ENCODE measurements around the gene FARSA.

Gene FARSA

GRCh38 chr19:12888006-12888603, 45.4 kb downstream of the FARSA start:
- no peak for DNase-seq

- DNase-seq, result no peak
Observed at GRCh38 chr19:12886969-12887747, 46.4 kb downstream of the FARSA start, which contains the start of gene KLF1. KLF1 (minus strand) TSS chr19:12887201; CDS start chr19:12887140, 61 bp downstream.

- no peak for DNase-seq
Observed at GRCh38 chr19:12886651-12886968, 46.9 kb downstream of the FARSA start.

GRCh38 chr19:12885749-12886650, 47.5 kb downstream of the FARSA start:
- DNase-seq, result no peak

- peak; percentile 63 for DNase-seq
Observed at GRCh38 chr19:12884926-12885748, 48.4 kb downstream of the FARSA start.

- no peak for DNase-seq
Observed at GRCh38 chr19:12884627-12884925, 48.9 kb downstream of the FARSA start.

- no peak for DNase-seq
Observed at GRCh38 chr19:12884202-12884601, 49.3 kb downstream of the FARSA start.

- no peak for DNase-seq
Observed at GRCh38 chr19:12882589-12882988, 50.9 kb downstream of the FARSA start.

GRCh38 chr19:12881172-12881808, 52.2 kb downstream of the FARSA start, which contains the start of gene DNASE2:
DNASE2 (minus strand) TSS chr19:12881449; CDS start chr19:12881375, 74 bp downstream.
- DNase-seq, result peak; percentile 99

- no peak for DNase-seq
Observed at GRCh38 chr19:12880551-12881171, 52.9 kb downstream of the FARSA start.

- DNase-seq, result no peak
Observed at GRCh38 chr19:12875086-12875485, 58.4 kb downstream of the FARSA start.

GRCh38 chr19:12873891-12874745, 59.4 kb downstream of the FARSA start:
- DNase-seq, result no peak

GRCh38 chr19:12872941-12873890, 60.3 kb downstream of the FARSA start:
- peak; percentile 28 for DNase-seq
